ENCODE results near the gene HOXA7.

DNA sequence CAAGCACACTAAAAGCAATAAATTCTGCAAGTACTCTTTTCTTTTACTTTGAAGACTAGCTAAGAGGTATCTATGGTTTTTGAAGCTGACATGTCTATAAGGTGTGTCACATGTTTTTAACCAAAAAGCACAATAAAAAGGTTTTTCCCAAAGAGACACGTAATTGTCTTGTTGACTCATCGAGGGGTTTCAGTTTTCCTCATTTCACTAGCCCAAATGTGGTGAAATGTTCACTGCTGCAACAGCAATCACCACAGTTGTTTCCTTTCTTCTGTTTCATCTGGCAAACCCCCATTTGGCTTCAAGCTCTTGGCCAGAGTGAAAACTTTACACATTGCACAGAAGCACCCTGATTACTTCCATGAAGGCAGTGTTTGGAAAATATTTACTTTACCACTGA, 22.1 kb downstream of the HOXA7 start:
- TF ChIP-seq, protein P1, sequence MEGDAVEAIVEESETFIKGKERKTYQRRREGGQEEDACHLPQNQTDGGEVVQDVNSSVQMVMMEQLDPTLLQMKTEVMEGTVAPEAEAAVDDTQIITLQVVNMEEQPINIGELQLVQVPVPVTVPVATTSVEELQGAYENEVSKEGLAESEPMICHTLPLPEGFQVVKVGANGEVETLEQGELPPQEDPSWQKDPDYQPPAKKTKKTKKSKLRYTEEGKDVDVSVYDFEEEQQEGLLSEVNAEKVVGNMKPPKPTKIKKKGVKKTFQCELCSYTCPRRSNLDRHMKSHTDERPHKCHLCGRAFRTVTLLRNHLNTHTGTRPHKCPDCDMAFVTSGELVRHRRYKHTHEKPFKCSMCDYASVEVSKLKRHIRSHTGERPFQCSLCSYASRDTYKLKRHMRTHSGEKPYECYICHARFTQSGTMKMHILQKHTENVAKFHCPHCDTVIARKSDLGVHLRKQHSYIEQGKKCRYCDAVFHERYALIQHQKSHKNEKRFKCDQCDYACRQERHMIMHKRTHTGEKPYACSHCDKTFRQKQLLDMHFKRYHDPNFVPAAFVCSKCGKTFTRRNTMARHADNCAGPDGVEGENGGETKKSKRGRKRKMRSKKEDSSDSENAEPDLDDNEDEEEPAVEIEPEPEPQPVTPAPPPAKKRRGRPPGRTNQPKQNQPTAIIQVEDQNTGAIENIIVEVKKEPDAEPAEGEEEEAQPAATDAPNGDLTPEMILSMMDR (tag by site-specific recombination; IDR thresholded peaks at IDR 0.05): no peak
- TF ChIP-seq, protein P2, sequence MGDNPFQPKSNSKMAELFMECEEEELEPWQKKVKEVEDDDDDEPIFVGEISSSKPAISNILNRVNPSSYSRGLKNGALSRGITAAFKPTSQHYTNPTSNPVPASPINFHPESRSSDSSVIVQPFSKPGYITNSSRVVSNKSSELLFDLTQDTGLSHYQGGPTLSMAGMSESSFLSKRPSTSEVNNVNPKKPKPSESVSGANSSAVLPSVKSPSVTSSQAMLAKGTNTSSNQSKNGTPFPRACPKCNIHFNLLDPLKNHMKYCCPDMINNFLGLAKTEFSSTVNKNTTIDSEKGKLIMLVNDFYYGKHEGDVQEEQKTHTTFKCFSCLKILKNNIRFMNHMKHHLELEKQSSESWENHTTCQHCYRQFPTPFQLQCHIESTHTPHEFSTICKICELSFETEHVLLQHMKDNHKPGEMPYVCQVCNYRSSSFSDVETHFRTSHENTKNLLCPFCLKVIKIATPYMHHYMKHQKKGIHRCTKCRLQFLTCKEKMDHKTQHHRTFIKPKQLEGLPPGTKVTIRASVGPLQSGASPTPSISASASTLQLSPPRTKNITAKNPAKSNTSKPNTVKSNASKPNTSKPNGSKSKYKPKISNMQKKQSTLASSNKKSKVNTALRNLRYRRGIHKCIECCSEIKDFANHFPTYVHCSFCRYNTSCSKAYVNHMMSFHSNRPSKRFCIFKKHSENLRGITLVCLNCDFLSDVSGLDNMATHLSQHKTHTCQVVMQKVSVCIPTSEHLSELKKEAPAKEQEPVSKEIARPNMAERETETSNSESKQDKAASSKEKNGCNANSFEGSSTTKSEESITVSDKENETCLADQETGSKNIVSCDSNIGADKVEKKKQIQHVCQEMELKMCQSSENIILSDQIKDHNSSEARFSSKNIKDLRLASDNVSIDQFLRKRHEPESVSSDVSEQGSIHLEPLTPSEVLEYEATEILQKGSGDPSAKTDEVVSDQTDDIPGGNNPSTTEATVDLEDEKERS (tag by site-specific recombination; IDR thresholded peaks at IDR 0.05): no peak
- TF ChIP-seq ZNF521 (tag by site-specific recombination; IDR thresholded peaks at IDR 0.05): no peak
- no peak for TF ChIP-seq ZNF776 (tag by site-specific recombination; IDR thresholded peaks at IDR 0.05; ENCODE audit: borderline replicate concordance)
- TF ChIP-seq, protein P3, sequence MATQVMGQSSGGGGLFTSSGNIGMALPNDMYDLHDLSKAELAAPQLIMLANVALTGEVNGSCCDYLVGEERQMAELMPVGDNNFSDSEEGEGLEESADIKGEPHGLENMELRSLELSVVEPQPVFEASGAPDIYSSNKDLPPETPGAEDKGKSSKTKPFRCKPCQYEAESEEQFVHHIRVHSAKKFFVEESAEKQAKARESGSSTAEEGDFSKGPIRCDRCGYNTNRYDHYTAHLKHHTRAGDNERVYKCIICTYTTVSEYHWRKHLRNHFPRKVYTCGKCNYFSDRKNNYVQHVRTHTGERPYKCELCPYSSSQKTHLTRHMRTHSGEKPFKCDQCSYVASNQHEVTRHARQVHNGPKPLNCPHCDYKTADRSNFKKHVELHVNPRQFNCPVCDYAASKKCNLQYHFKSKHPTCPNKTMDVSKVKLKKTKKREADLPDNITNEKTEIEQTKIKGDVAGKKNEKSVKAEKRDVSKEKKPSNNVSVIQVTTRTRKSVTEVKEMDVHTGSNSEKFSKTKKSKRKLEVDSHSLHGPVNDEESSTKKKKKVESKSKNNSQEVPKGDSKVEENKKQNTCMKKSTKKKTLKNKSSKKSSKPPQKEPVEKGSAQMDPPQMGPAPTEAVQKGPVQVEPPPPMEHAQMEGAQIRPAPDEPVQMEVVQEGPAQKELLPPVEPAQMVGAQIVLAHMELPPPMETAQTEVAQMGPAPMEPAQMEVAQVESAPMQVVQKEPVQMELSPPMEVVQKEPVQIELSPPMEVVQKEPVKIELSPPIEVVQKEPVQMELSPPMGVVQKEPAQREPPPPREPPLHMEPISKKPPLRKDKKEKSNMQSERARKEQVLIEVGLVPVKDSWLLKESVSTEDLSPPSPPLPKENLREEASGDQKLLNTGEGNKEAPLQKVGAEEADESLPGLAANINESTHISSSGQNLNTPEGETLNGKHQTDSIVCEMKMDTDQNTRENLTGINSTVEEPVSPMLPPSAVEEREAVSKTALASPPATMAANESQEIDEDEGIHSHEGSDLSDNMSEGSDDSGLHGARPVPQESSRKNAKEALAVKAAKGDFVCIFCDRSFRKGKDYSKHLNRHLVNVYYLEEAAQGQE (tag by site-specific recombination; IDR thresholded peaks at IDR 0.05): no peak
- TF ChIP-seq ZNF146 (tag by site-specific recombination; IDR thresholded peaks at IDR 0.05): no peak
- no peak for TF ChIP-seq ZNF768 (tag by site-specific recombination; IDR thresholded peaks at IDR 0.05)
- TF ChIP-seq, protein P4, sequence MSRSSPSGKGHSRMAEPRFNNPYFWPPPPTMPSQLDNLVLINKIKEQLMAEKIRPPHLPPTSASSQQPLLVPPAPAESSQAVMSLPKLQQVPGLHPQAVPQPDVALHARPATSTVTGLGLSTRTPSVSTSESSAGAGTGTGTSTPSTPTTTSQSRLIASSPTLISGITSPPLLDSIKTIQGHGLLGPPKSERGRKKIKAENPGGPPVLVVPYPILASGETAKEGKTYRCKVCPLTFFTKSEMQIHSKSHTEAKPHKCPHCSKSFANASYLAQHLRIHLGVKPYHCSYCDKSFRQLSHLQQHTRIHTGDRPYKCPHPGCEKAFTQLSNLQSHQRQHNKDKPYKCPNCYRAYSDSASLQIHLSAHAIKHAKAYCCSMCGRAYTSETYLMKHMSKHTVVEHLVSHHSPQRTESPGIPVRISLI (tag by site-specific recombination; IDR thresholded peaks at IDR 0.05): no peak
- no peak for TF ChIP-seq ZNF76 (tag by site-specific recombination; IDR thresholded peaks at IDR 0.05; ENCODE audit: borderline replicate concordance, low read depth)
- TF ChIP-seq, protein P5, sequence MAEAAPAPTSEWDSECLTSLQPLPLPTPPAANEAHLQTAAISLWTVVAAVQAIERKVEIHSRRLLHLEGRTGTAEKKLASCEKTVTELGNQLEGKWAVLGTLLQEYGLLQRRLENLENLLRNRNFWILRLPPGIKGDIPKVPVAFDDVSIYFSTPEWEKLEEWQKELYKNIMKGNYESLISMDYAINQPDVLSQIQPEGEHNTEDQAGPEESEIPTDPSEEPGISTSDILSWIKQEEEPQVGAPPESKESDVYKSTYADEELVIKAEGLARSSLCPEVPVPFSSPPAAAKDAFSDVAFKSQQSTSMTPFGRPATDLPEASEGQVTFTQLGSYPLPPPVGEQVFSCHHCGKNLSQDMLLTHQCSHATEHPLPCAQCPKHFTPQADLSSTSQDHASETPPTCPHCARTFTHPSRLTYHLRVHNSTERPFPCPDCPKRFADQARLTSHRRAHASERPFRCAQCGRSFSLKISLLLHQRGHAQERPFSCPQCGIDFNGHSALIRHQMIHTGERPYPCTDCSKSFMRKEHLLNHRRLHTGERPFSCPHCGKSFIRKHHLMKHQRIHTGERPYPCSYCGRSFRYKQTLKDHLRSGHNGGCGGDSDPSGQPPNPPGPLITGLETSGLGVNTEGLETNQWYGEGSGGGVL (tag by site-specific recombination; IDR thresholded peaks at IDR 0.05): no peak
- no peak for TF ChIP-seq ZNF23 (tag by site-specific recombination; IDR thresholded peaks at IDR 0.05; ENCODE audit: borderline replicate concordance)
- TF ChIP-seq, protein P6, sequence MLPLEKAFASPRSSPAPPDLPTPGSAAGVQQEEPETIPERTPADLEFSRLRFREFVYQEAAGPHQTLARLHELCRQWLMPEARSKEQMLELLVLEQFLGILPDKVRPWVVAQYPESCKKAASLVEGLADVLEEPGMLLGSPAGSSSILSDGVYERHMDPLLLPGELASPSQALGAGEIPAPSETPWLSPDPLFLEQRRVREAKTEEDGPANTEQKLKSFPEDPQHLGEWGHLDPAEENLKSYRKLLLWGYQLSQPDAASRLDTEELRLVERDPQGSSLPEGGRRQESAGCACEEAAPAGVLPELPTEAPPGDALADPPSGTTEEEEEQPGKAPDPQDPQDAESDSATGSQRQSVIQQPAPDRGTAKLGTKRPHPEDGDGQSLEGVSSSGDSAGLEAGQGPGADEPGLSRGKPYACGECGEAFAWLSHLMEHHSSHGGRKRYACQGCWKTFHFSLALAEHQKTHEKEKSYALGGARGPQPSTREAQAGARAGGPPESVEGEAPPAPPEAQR (tag by site-specific recombination; IDR thresholded peaks at IDR 0.05): no peak
